Activated CD4-positive, alpha-beta T cell treated with anti-CD3 and anti-CD28 coated beads, Interleukin-2, amount 10 ng/mL, durations not matched to agents 7 days and 5 days (primary cell): ENCODE results near the gene LIF. TPM values are rescaled to one million over a fixed set of nuclear protein-coding genes. Genes with fewer than 3 reads are reported as not detected.

Experiments used
- CTCF ChIA-PET: fragments of 350-600 bp; sonication (Branson Sonifier 250); formaldehyde crosslinking; loops from one replicate; lab custom pipeline; 2021; ENCODE audit warnings: antibody characterized with exemption; lab: Charles Lee
- POLR2A ChIA-PET: fragments of 350-600 bp; sonication (Branson Sonifier 250); formaldehyde crosslinking; loops from one replicate; lab custom pipeline; 2021; ENCODE audit warnings: antibody characterized with exemption; lab: Charles Lee
- DNase-seq: peaks from one replicate; pipeline ENCODE4 v3.0.0-alpha.2; 2020
- H3K27ac Mint-ChIP-seq: one replicate; pipeline ENCODE4 v1.8.0; 2021; ENCODE audit warnings: mild to moderate bottlenecking, moderate library complexity, mixed read lengths
- H3K27me3 Mint-ChIP-seq: one replicate; pipeline ENCODE4 v1.8.0; 2021; ENCODE audit warnings: mixed read lengths
- H3K36me3 Mint-ChIP-seq: one replicate; pipeline ENCODE4 v1.8.0; 2021; ENCODE audit warnings: low read depth, mixed read lengths
- H3K4me1 Mint-ChIP-seq: one replicate; pipeline ENCODE4 v1.8.0; 2021; ENCODE audit warnings: mixed read lengths
- H3K4me3 Mint-ChIP-seq: one replicate; pipeline ENCODE4 v1.8.0; 2021; ENCODE audit warnings: mild to moderate bottlenecking, moderate library complexity, mixed read lengths
- H3K9me3 Mint-ChIP-seq: one replicate; pipeline ENCODE4 v1.8.0; 2021; ENCODE audit warnings: mixed read lengths
- total RNA-seq, 2 experiments: library from RNA; stranded (reverse); gene quantifications; one replicate each; pipeline ENCODE4 v1.2.3, GENCODE V29; 2021

LIF gene
- total RNA-seq, 2 experiments from 2014 or later, result 102 to 103 TPM

- Mint-ChIP-seq H3K9me3 (no peaks in the 10 kb centered on the region), H3K4me1 (peaks cover 81% of the 10 kb centered on the region), H3K27ac (peak overlapping the region; percentile 71), H3K27me3 (no peaks in the 10 kb centered on the region), H3K36me3 (no peaks in the 10 kb centered on the region), H3K4me3 (no peak overlapping the region)
- CTCF ChIA-PET, result interaction anchor here (1.2 to 2.2 kb wide), 2 partner anchors 9 to 11 kb away, joined by 4 to 5 read pairs; no protein-coding TSS in a partner anchor
- POLR2A ChIA-PET, result no interaction called here
- DNase-seq, result no peak
Measured at GRCh38 chr22:30226192-30226832, 20.2 kb downstream of the LIF start.

- Mint-ChIP-seq H3K36me3 (no peaks in the 10 kb centered on the region), H3K9me3 (no peaks in the 10 kb centered on the region), H3K27ac (peak overlapping the region; percentile 60), H3K27me3 (no peaks in the 10 kb centered on the region), H3K4me1 (peaks cover 83% of the 10 kb centered on the region), H3K4me3 (no peak overlapping the region)
- CTCF ChIA-PET, result interaction anchor here (1.0 to 2.0 kb wide), 3 partner anchors 9 to 119 kb away, joined by 3 to 8 read pairs (median 4); no protein-coding TSS in a partner anchor
- DNase-seq, result no peak
- POLR2A ChIA-PET, result no interaction called here
Measured at GRCh38 chr22:30225220-30225927, 21.2 kb downstream of the LIF start.

GRCh38 chr22:30224161-30224857, 22.2 kb downstream of the LIF start:
- Mint-ChIP-seq H3K27ac (peak overlapping the region; percentile 39), H3K4me1 (peaks cover 91% of the 10 kb centered on the region), H3K27me3 (no peaks in the 10 kb centered on the region), H3K4me3 (no peak overlapping the region), H3K36me3 (no peaks in the 10 kb centered on the region), H3K9me3 (no peaks in the 10 kb centered on the region)
- CTCF ChIA-PET, result interaction anchor here (1.0 to 2.0 kb wide), 3 partner anchors 10 to 118 kb away, joined by 3 to 8 read pairs (median 4); no protein-coding TSS in a partner anchor
- POLR2A ChIA-PET, result no interaction called here
- DNase-seq, result no peak

- ChIA-PET CTCF (interaction anchor here (2.0 kb wide), 1 partner anchor 11 kb away, joined by 8 read pairs; no protein-coding TSS in a partner anchor), POLR2A (no interaction called here)
- no peak overlapping the region for H3K4me3 Mint-ChIP-seq
- no peaks in the 10 kb centered on the region for H3K36me3 Mint-ChIP-seq
- H3K27me3 Mint-ChIP-seq, result no peaks in the 10 kb centered on the region
- peaks cover 94% of the 10 kb centered on the region for H3K4me1 Mint-ChIP-seq
- DNase-seq, result no peak
- peak overlapping the region; percentile 67 for H3K27ac Mint-ChIP-seq
- no peaks in the 10 kb centered on the region for H3K9me3 Mint-ChIP-seq
Measured at GRCh38 chr22:30223303-30223702, 23.3 kb downstream of the LIF start.

- H3K27ac Mint-ChIP-seq, result peak overlapping the region; percentile 94
Measured at GRCh38 chr22:30222321-30222720, 24.2 kb downstream of the LIF start.

GRCh38 chr22:30221121-30221992, 25.2 kb downstream of the LIF start:
- CTCF ChIA-PET, result interaction anchor here (0.6 to 1.5 kb wide), 8 partner anchors 10 to 235 kb away, joined by 3 to 6 read pairs (median 4); no protein-coding TSS in a partner anchor
- Mint-ChIP-seq H3K36me3 (peaks cover 1% of the 10 kb centered on the region), H3K9me3 (no peaks in the 10 kb centered on the region), H3K4me3 (peak overlapping the region; percentile 41), H3K27me3 (no peaks in the 10 kb centered on the region), H3K4me1 (peaks cover 93% of the 10 kb centered on the region), H3K27ac (peak overlapping the region; percentile 94)
- POLR2A ChIA-PET, result interaction anchor here (0.6 to 1.0 kb wide), 2 partner anchors 9 to 17 kb away, joined by 3 to 5 read pairs; no protein-coding TSS in a partner anchor
- peak; percentile 82 for DNase-seq

More at GRCh38 chr22:30222321-30222720, 24.2 kb downstream of the LIF start:
- CTCF ChIA-PET, result interaction anchor here (0.8 kb wide), 1 partner anchor 33 kb away, joined by 3 read pairs; no protein-coding TSS in a partner anchor
- Mint-ChIP-seq H3K27me3 (no peaks in the 10 kb centered on the region), H3K36me3 (peaks cover 1% of the 10 kb centered on the region), H3K9me3 (no peaks in the 10 kb centered on the region), H3K4me1 (peaks cover 93% of the 10 kb centered on the region), H3K4me3 (no peak overlapping the region)
- POLR2A ChIA-PET, result no interaction called here
- no peak for DNase-seq

GRCh38 chr22:30220338-30221012, 26.1 kb downstream of the LIF start:
- Mint-ChIP-seq H3K4me3 (peak overlapping the region; percentile 41), H3K4me1 (peaks cover 91% of the 10 kb centered on the region), H3K9me3 (no peaks in the 10 kb centered on the region), H3K27me3 (no peaks in the 10 kb centered on the region), H3K27ac (peak overlapping the region; percentile 94), H3K36me3 (peaks cover 1% of the 10 kb centered on the region)
- DNase-seq, result no peak
- ChIA-PET CTCF (interaction anchor here (0.6 to 1.5 kb wide), 10 partner anchors 12 to 853 kb away, joined by 3 to 7 read pairs (median 4); no protein-coding TSS in a partner anchor), POLR2A (interaction anchor here (1.0 kb wide), 1 partner anchor 18 kb away, joined by 5 read pairs; no protein-coding TSS in a partner anchor)

GRCh38 chr22:30219668-30220278, 26.8 kb downstream of the LIF start:
- H3K27me3 Mint-ChIP-seq, result no peaks in the 10 kb centered on the region
- ChIA-PET POLR2A (no interaction called here), CTCF (interaction anchor here (0.6 to 1.5 kb wide), 7 partner anchors 19 to 115 kb away, joined by 3 to 7 read pairs (median 3); no protein-coding TSS in a partner anchor)
- H3K36me3 Mint-ChIP-seq, result peaks cover 4% of the 10 kb centered on the region
- H3K4me3 Mint-ChIP-seq, result peak overlapping the region; percentile 30
- H3K27ac Mint-ChIP-seq, result peak overlapping the region; percentile 94
- H3K4me1 Mint-ChIP-seq, result peaks cover 91% of the 10 kb centered on the region
- no peaks in the 10 kb centered on the region for H3K9me3 Mint-ChIP-seq
- no peak for DNase-seq

GRCh38 chr22:30219049-30219654, 27.4 kb downstream of the LIF start:
- Mint-ChIP-seq H3K4me1 (peaks cover 91% of the 10 kb centered on the region), H3K4me3 (no peak overlapping the region), H3K27ac (peak overlapping the region; percentile 94), H3K36me3 (peaks cover 4% of the 10 kb centered on the region), H3K27me3 (no peaks in the 10 kb centered on the region), H3K9me3 (no peaks in the 10 kb centered on the region)
- no peak for DNase-seq
- CTCF ChIA-PET, result no interaction called here
- POLR2A ChIA-PET, result no interaction called here

- H3K4me1 Mint-ChIP-seq, result peaks cover 89% of the 10 kb centered on the region
- peaks cover 4% of the 10 kb centered on the region for H3K36me3 Mint-ChIP-seq
- POLR2A ChIA-PET, result no interaction called here
- no peaks in the 10 kb centered on the region for H3K27me3 Mint-ChIP-seq
- no peak overlapping the region for H3K4me3 Mint-ChIP-seq
- CTCF ChIA-PET, result interaction anchor here (1.1 kb wide), 1 partner anchor 35 kb away, joined by 3 read pairs; no protein-coding TSS in a partner anchor
- peak overlapping the region; percentile 79 for H3K27ac Mint-ChIP-seq
- DNase-seq, result no peak
- H3K9me3 Mint-ChIP-seq, result no peaks in the 10 kb centered on the region
Measured at GRCh38 chr22:30217698-30218560, 28.6 kb downstream of the LIF start.
